Activated CD4-positive, alpha-beta T cell treated with anti-CD3 and anti-CD28 coated beads for 1 hour (primary cell): ENCODE data around the gene APEX2.
"Not testable (repeated sequence)": the region's sequence is repeated elsewhere in the genome, so short reads cannot be mapped to it uniquely, and the experiment has no call there.

Experiments
- DNase-seq: peaks from one replicate; pipeline ENCODE4 v3.0.0-alpha.2; 2020

The APEX2 gene

GRCh38 chrX:55014897-55015299, 14.7 kb downstream of the APEX2 start:
- no peak for DNase-seq

GRCh38 chrX:55026143-55026542, 26.0 kb downstream of the APEX2 start:
- DNase-seq, result no peak

- DNase-seq, result no peak
Measured at GRCh38 chrX:55026840-55027239, 26.7 kb downstream of the APEX2 start.

- no peak for DNase-seq
Measured at GRCh38 chrX:55028040-55028439, 27.9 kb downstream of the APEX2 start.

- DNase-seq, result no peak
Measured at GRCh38 chrX:55028611-55029010, 28.4 kb downstream of the APEX2 start.

GRCh38 chrX:55029291-55029690, 29.1 kb downstream of the APEX2 start:
- DNase-seq, result no peak

GRCh38 chrX:55030271-55031205, 30.4 kb downstream of the APEX2 start, which contains the start of gene ALAS2:
Gene ALAS2 (minus strand): TSS chrX:55030977. CDS start chrX:55026000, 4,977 bp downstream.
- no peak for DNase-seq

GRCh38 chrX:55033429-55033828, 33.3 kb downstream of the APEX2 start:
- no peak for DNase-seq

- no peak for DNase-seq
Measured at GRCh38 chrX:55039471-55039870, 39.3 kb downstream of the APEX2 start.

- no peak for DNase-seq
Measured at GRCh38 chrX:55041514-55041913, 41.4 kb downstream of the APEX2 start.

- not testable (repeated sequence) for DNase-seq
Measured at GRCh38 chrX:55050599-55050998, 50.4 kb downstream of the APEX2 start.

GRCh38 chrX:55056820-55057674, 56.9 kb downstream of the APEX2 start:
- no peak for DNase-seq

GRCh38 chrX:55057675-55058249, 57.6 kb downstream of the APEX2 start:
- DNase-seq, result no peak
